Heart right ventricle (tissue), 16 donors: Measurements from ENCODE around the gene CCDC174. TPM values are rescaled to one million over a fixed set of nuclear protein-coding genes. Genes with fewer than 3 reads are reported as not detected.

Experiments
- ATAC-seq, 8 donors: fragments of 200-7000 bp; cut with Tn5 transposase; one replicate each; pipeline ENCODE4 v1.9.1; 2020; ENCODE audit warnings: mild to moderate bottlenecking in 8 of 8, moderate library complexity in 8 of 8, moderate number of reproducible peaks in 1 of 8
- DNase-seq, 2 donors: peaks; one replicate each; pipeline ENCODE4 v3.0.0-alpha.2; 2020
- H3K27ac ChIP-seq, 10 donors: fragments of 200-600 bp; sonication (generic) in 2 of 10; one replicate each; pipeline versions ENCODE4 v1.5.0 to v1.8.0; 2020 to 2022; ENCODE audit warnings: mild to moderate bottlenecking in 3 of 10
- H3K27me3 ChIP-seq, 7 donors: fragments of 200-600 bp; one replicate each; pipeline ENCODE4 v1.8.0; 2021 to 2022; ENCODE audit warnings: mild to moderate bottlenecking in 2 of 7
- H3K36me3 ChIP-seq, 9 donors: fragments of 200-600 bp; sonication (generic) in 1 of 9; one replicate each; pipeline versions ENCODE4 v1.5.0 to v1.8.0; 2020 to 2022; ENCODE audit warnings: mild to moderate bottlenecking in 2 of 9
- H3K4me1 ChIP-seq, 9 donors: fragments of 200-600 bp; sonication (generic) in 1 of 9; one replicate each; pipeline versions ENCODE4 v1.5.0 to v1.8.0; 2020 to 2022; ENCODE audit warnings: mild to moderate bottlenecking in 4 of 9
- H3K4me3 ChIP-seq, 10 donors: fragments of 200-600 bp; sonication (generic) in 2 of 10; one replicate each; pipeline versions ENCODE4 v1.5.0 to v1.8.0; 2020 to 2022; ENCODE audit warnings: mild to moderate bottlenecking in 7 of 10, moderate library complexity in 2 of 10
- H3K9me3 ChIP-seq, 11 donors: fragments of 200-600 bp in 10 of 11; sonication (generic) in 2 of 11; one replicate each; pipeline versions ENCODE4 v1.5.0 to v1.8.0; 2013 to 2022; ENCODE audit warnings: mild to moderate bottlenecking in 2 of 11, control low read depth in 1 of 11, moderate library complexity in 1 of 11
- WGBS, 2 donors: extraction: QIAGEN DNeasy Blood & Tissue Kit; methylation state at CpG; one replicate each; pipeline ENCODE4 v1.1.7; 2013; ENCODE audit warnings: inconsistent platforms in 1 of 2; 5-methylcytosine and 5-hydroxymethylcytosine counted together
- intact Hi-C, 10 donors: fragments of 100-400 bp; cut with DNase I; formaldehyde crosslinking; loops; one replicate each; pipeline versions ENCODE4 v1.11.1 to v1.14.2; 2022
- polyA plus RNA-seq, 2 donors: library from polyadenylated mRNA; stranded (reverse); fragments of 200-250 nt; gene quantifications; one replicate each; pipeline ENCODE4 v1.2.3, GENCODE V29; 2013
- total RNA-seq, 10 donors: library from RNA; stranded (reverse); fragmentation: NEBNext Ultra II Directional in 3 of 10; extraction: Animal tissue kit (Norgen Biotek cat#: 25700) in 3 of 10; gene quantifications; one replicate each; pipeline versions ENCODE4 v1.2.1 to v1.2.4, GENCODE V29; 2021 to 2023
- TF ChIP-seq, protein P1 (sequence below), 9 donors: fragments of 200-600 bp; sonication (generic) in 2 of 9; IDR thresholded peaks; one replicate each; pipeline versions ENCODE4 v1.5.0 to v1.8.0; 2021 to 2022; ENCODE audit warnings: antibody characterized with exemption in 9 of 9, mild to moderate bottlenecking in 5 of 9, moderate library complexity in 1 of 9
- donor health status: Arrhythmogenic right ventricular cardiomyopathy.
- donor health status: ischemic (EF 13 %, LVEDD 7.1; RV severe dilation, severe dysfunction).
- donor health status: healthy with polysubstance abuse.
- donor health status: DM: no; HTN: yes; CAD: no.
- donor health status: DM: no; HTN: no; CAD: no.
- donor health status: ischemic (EF 25% LVEDD 6.9; RV normal size, moderate dysfunction).
- donor health status: ischemic (EF 25% LVEDD 5.7; RV mildly dilated, moderate dysfunction).
- donor health status: healthy.
- donor health status: DM: yes; HTN: yes; CAD: no.
- donor health status: Ischemic cardiomyopathy.
- donor health status: ischemic (EF 35%, LVEDD 5.7; RV mildly dilated, moderate dysfunction).
- donor health status: nonischemic (EF 11% LVEDD 7.7; RV severe dilation, severe dysfunction).
- donor health status: DM: yes; HTN: yes; CAD: no.
- donor health status: PGD.
- donor health status: ischemic (EF 29% LVEDD 5.4; RV normal size, mild dysfunction).
- donor health status: nonischemic (EF 23%, LVEDD 6.1; RV moderate dilation, normal function).

Gene CCDC174
- total and polyA plus RNA-seq, 12 donors, result 10.0 to 18.6 (median 11.6) TPM

GRCh38 chr3:14609506-14609905 is 42.1 kb upstream of the CCDC174 start:
- Histone ChIP-seq H3K4me1 (peaks cover 0 to 7% (median 4%) of the 10 kb centered on the region in 9 donors), H3K9me3 (no peaks in the 10 kb centered on the region), H3K27ac (no peak overlapping the region), H3K36me3 (no peaks in the 10 kb centered on the region), H3K27me3 (peaks cover 0 to 52% (median 10%) of the 10 kb centered on the region in 7 donors), H3K4me3 (no peak overlapping the region)
- intact Hi-C loops, result no loop called here
- ATAC-seq (no peak), DNase-seq (no peak)
- TF ChIP-seq, protein P1, sequence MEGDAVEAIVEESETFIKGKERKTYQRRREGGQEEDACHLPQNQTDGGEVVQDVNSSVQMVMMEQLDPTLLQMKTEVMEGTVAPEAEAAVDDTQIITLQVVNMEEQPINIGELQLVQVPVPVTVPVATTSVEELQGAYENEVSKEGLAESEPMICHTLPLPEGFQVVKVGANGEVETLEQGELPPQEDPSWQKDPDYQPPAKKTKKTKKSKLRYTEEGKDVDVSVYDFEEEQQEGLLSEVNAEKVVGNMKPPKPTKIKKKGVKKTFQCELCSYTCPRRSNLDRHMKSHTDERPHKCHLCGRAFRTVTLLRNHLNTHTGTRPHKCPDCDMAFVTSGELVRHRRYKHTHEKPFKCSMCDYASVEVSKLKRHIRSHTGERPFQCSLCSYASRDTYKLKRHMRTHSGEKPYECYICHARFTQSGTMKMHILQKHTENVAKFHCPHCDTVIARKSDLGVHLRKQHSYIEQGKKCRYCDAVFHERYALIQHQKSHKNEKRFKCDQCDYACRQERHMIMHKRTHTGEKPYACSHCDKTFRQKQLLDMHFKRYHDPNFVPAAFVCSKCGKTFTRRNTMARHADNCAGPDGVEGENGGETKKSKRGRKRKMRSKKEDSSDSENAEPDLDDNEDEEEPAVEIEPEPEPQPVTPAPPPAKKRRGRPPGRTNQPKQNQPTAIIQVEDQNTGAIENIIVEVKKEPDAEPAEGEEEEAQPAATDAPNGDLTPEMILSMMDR (IDR thresholded peaks at IDR 0.05), result no peak
- WGBS, 2 donors, result 74 to 79% methylated on average over 4 of the region's 4 CpGs

DNA sequence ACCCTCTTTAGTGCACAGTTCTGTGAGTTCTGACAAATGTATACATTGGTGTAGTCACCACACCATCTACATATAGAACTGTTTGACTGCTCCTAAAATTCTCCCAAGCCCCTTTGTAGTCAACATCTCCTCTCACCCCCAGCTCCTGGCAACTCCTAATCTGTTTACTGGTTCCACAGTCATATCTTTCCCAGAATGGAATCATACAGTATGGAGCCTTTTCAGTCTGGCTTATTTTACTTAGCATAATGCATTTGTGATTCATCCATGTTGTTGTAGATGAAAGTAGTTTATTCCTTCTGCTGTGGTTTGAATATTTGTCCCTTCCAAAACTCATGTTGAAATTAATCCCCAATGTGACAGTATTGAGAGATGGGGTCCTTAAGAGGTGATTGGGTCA is 41.6 kb upstream of the CCDC174 start:
- ATAC-seq, result no peak

DNA sequence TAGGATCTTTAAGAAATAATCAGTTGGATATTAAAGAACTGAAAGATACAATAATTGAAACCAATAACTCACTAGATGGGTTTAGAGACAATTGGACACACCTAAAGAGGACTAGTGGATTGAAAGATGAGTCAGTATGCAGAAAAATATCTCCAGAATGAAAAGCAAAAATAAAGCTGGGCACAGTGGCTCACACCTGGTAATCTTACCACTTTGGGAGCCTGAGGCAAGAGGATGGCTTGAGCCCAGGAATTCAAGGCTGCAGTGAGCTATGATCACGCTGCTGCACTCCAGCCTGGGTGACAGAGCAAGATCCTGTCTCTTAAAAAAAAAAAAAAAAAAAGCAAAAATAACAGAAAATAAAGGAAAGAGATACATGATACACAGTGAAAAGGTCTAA is 37.4 kb upstream of the CCDC174 start:
- H3K27ac ChIP-seq, result no peak overlapping the region
- no peaks in the 10 kb centered on the region for H3K9me3 ChIP-seq
- no peak for DNase-seq
- intact Hi-C loops, result no loop called here
- H3K27me3 ChIP-seq, result peaks cover 0 to 45% (median 7%) of the 10 kb centered on the region in 7 donors
- 76 to 78% methylated on average over 1 of the region's 1 CpG for WGBS, 2 donors
- H3K4me1 ChIP-seq, result peaks cover 0 to 7% (median 0%) of the 10 kb centered on the region in 9 donors
- H3K4me3 ChIP-seq, result no peak overlapping the region
- no peak for ATAC-seq
- H3K36me3 ChIP-seq, result no peaks in the 10 kb centered on the region
- TF ChIP-seq, protein P1 (IDR thresholded peaks at IDR 0.05), result no peak

More for the DNA sequence above, 41.6 kb upstream of the CCDC174 start:
- Histone ChIP-seq H3K27me3 (peaks cover 0 to 49% (median 9%) of the 10 kb centered on the region in 7 donors), H3K36me3 (no peaks in the 10 kb centered on the region), H3K4me1 (peaks cover 0 to 7% (median 4%) of the 10 kb centered on the region in 9 donors), H3K27ac (no peak overlapping the region), H3K9me3 (no peaks in the 10 kb centered on the region), H3K4me3 (no peak overlapping the region)
- no peak for DNase-seq
- intact Hi-C loops, result no loop called here
- TF ChIP-seq, protein P1 (IDR thresholded peaks at IDR 0.05), result no peak

DNA sequence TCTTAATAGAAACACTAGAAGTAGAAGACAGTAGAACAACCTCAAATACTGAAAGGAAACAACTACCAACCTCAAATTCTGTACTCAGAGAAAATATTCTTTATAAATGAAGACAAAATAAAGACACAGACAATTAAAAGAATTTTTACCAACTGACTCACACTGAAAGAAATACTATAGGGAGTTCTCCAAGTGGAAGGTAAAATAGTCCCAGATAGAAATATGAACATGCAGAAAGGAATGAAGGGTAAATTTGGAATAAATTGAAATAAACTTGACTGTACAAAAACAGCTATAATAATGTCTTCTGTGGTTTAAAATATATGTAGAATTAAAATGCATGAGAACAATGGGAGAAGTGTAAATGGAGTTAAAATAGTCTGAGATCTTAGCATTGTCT is 36.7 kb upstream of the CCDC174 start:
- Histone ChIP-seq H3K4me1 (peaks cover 0 to 4% (median 0%) of the 10 kb centered on the region in 9 donors), H3K36me3 (no peaks in the 10 kb centered on the region), H3K27me3 (peaks cover 0 to 44% (median 5%) of the 10 kb centered on the region in 7 donors), H3K9me3 (no peaks in the 10 kb centered on the region), H3K4me3 (no peak overlapping the region), H3K27ac (no peak overlapping the region)
- DNase-seq, result no peak
- intact Hi-C loops, result no loop called here
- ATAC-seq, result no peak
- TF ChIP-seq, protein P1 (IDR thresholded peaks at IDR 0.05), result no peak
